Middle frontal gyrus (tissue), 1 donor: ENCODE measurements around the gene TNFRSF14.

Source experiments
- DNase-seq: peaks from one replicate; pipeline ENCODE4 v3.0.0-alpha.2; 2015; ENCODE audit warnings: low spot score; ENCODE audit errors: extremely low spot score

The TNFRSF14 gene

GRCh38 chr1:2556277-2556677 is at the start of gene TNFRSF14:
Gene TNFRSF14, plus strand, starts transcription at chr1:2556371. Its CDS starts 294 bp downstream, at chr1:2556665.
- DNase-seq = no peak

- no peak for DNase-seq
Observed at GRCh38 chr1:2506901-2507565, 49.1 kb upstream of the TNFRSF14 start.

DNA sequence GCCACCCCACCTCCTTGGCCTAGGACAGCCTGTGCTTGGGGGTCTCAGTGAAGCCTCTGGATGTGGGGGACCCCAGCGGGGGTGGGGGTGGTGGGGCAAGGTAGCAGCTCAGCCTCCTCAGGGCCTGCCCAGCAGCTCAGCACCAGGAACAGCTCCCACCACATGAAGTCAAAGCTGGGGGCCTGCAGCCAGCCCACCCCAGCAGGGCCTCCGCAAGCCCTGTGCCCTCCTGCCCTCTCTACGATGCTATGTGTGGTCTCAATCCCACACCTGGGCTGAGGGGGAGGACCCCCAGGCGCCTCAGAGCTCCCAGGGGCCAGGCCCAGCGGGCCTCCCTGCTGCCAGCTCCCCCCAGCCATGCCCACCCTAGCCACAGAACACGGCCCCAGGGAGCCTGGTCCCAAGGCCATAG is 48.4 kb upstream of the TNFRSF14 start:
- no peak for DNase-seq

DNA sequence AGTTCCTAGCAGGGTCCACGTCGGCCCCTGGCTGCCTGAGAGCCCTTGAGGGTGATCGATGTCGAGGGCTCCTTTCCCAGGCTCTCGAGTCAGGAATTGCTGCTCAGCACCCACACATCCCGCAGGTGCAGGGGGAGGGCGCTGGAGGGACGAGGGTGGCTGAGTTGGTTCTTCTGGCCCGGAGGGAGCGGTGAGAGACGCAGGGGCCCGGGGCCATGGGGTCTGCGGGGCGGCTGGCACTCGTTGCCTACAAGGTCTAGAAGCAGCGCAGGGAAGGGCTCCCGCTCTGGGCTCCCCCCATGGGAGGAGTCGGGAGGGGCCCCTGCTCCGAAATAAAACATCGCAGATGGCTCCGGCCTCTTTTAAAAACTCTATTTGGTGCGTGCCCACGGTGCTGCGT is 48.0 kb upstream of the TNFRSF14 start:
- no peak for DNase-seq

GRCh38 chr1:2508751-2509150 is 47.4 kb upstream of the TNFRSF14 start:
- no peak for DNase-seq

GRCh38 chr1:2509589-2509988 is 46.6 kb upstream of the TNFRSF14 start:
- no peak for DNase-seq

- no peak for DNase-seq
Observed at GRCh38 chr1:2510366-2511155, 45.6 kb upstream of the TNFRSF14 start.

- no peak for DNase-seq
Observed at GRCh38 chr1:2512862-2513421, 43.2 kb upstream of the TNFRSF14 start.

DNA sequence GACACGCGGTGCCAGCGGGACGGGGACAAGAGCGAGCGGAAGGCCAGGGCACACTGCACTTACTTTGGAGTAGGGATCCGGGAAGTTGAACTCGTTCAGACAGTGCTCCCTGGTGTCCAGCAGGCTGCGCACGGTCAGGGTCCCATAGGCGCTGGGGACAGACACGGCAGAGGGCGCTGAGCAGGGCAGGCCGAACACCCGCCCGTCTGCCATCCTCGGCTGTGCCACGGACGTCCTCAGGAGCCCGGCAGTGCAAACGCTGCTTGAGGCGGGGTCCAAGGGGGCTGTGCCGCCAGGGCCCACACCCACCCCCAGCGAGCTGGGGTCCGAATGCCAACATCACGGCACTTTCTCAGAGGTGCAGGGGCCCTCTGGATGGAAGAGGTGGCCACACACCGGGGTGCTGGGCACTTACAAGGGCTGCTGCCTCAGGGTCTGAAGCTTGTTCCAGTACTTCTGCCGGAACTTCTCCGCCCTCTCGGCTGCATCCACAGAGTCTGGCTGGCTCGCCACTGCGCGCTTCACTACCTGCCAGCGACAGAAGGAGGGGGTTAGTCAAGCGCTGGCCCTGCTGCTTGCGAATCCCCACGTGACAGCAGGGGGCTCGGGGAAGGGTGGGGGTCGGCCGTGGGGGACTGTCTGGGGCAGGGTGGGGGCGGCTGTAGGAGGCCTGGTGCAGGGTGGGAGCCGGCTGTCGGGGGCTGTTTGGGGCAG is 42.1 kb upstream of the TNFRSF14 start:
- no peak for DNase-seq

DNA sequence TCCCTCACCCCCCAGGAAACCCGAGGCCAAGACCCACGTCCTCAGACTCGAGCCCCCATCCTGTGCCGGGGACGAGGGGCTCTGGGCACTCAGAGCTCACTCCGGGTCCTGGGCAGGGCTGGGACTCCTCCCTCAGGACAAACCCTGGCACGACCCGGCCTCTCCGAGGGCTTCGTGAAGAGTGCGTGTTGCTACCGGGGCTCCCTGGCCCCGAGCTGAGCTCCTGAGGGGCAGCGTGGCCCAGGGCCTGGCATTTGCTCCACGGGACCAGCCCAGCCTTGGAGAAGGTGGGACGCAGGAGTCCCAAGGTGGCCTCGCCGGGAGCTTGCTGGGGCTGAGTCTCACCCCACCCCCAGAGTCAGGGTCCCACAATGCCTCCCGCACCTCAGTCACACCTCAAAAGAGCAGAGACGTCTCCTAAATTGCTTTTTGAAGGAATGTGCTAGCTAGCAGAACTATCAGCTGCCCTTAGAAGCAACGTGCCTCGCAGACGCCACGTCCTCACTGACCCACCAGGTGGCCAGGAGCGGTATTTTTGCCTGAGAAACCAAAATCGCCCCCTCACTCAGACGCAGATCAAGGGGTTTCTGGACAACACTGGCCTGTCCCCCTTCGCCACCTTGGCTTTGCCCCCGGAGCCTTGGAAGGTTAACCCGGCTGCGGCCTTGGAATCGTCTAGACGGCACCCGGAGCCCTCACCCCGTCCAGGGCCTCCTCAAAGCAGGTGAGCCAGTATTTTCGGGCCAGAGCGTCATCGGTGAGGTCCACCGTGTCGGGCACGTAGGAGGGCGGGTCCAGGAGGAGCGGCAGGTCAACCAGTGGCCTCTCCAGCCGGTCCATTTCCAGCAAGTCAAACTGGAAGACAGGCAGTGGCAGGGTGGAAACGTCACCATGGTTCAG is 41.1 kb upstream of the TNFRSF14 start:
- no peak for DNase-seq

DNA sequence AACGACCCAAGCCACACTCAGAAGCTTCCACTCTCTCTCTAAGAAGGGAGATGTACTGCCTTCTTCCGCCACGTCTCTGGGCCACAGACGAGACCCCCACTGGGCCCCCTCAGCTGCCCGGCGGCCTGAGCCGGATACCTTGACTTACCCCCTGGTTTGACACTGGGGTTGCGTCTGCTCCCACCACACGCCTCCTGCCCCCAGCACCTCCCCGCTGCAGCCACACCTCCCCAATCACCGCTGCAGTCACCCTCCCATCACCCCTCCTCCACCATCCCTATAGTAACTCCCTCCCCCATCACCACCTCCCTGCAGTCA is 40.4 kb upstream of the TNFRSF14 start:
- DNase-seq = no peak

GRCh38 chr1:2516124-2516523 is 40.0 kb upstream of the TNFRSF14 start:
- DNase-seq = no peak

DNA sequence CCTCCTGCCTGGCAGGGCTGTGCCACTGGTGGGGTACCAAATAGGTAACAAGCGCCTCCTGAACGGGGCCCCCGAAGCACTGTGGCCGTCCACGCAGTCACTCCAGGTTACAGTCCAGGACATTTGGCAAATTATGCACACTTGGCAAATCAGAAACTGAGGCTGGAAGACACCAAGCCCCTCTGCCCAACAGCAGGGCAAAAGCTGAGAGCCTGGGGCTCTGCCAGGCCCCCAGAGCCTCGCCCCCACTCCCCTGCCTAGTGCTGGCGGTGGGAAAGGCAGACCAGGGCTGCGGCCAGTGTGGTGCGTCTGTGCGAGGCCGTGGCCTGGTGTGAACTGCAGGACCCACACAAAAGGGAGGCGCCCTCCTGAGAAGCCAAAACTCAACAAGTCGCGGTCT is 39.2 kb upstream of the TNFRSF14 start:
- no peak for DNase-seq

DNA sequence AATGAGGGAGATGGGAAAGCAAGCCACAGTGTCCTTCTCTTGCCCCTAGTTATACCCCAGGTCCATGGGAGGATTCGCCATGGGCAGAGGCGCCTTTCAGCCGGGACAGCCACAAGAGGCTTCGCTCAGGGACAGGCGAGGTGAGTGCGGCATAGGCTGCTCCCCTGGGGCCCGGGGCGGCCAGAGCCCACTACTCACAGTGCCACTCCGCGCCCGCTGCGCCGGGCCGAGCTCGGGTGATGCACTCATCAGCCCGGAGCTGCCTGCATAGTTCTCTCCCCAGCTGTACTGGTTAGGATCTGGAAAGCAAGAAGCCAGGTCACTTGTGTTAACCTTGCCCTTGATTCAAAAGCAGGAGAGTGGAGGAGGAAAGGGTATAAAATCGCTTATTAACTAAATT is 38.2 kb upstream of the TNFRSF14 start:
- no peak for DNase-seq

- no peak for DNase-seq
Observed at GRCh38 chr1:2518528-2518927, 37.6 kb upstream of the TNFRSF14 start.

- no peak for DNase-seq
Observed at GRCh38 chr1:2519029-2519685, 37.0 kb upstream of the TNFRSF14 start.

DNA sequence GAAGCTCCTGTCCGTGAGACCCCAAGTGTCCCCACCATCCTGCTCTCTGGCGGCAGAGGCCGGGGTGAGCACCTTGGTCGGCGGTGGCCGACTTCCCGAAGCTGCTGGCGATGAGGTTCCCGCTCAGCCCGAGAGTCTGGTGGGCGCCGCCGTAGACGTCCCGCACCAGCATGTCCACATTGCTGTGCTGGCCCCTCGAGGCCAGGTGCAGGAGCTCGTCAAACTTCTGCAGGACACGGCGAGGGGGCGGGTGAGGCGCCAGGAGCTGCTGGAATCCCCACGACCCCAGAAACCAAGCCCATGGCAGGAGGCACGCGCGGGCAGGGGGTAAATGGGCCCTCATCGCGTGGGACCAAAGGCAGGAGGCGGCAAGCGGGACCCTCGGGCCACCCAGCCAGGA is 36.4 kb upstream of the TNFRSF14 start:
- DNase-seq = no peak

GRCh38 chr1:2520206-2520605 is 36.0 kb upstream of the TNFRSF14 start:
- no peak for DNase-seq

DNA sequence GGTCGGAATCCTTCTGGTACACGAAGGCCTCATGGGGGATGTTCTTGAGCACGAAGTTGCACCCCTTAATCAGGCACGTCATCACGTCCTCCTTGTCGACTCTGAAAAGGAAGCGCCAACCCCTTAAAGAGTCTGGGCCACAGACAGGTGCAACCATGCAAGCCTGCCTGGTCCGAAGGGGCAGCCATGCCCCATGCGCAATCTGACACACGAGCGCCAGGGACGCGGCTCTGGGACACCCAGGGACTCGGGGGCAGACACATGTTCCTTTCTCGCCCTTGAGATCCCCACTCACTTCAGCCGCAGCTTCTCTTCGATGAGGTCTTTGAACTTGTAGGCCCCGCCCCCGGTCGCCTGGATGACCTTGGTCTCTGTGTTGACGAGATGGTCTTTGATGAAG is 35.4 kb upstream of the TNFRSF14 start:
- no peak for DNase-seq

- no peak for DNase-seq
Observed at GRCh38 chr1:2522230-2522629, 33.9 kb upstream of the TNFRSF14 start.
